Suprapubic skin (tissue), 4 donors: Measurements from ENCODE around the gene SIK3.

Source experiments
- POLR2A ChIP-seq, 2 donors: fragments of 450-650 bp; IDR thresholded peaks; one replicate each; pipeline ENCODE4 v1.6.1; 2017; ENCODE audit warnings: antibody characterized with exemption in 2 of 2, mild to moderate bottlenecking in 2 of 2, moderate library complexity in 2 of 2
- POLR2AphosphoS5 ChIP-seq, 3 donors: sonication (generic); formaldehyde crosslinking; IDR thresholded peaks; one replicate each; pipeline ENCODE4 v1.6.1; 2017; ENCODE audit warnings: antibody characterized with exemption in 3 of 3
- TF ChIP-seq, protein P1 (sequence below), 2 donors: fragments of 200-600 bp in 1 of 2; fragments of 450-650 bp in 1 of 2; sonication (generic) in 1 of 2; IDR thresholded peaks; one replicate each; pipeline ENCODE4 v1.5.1; 2016 to 2019; ENCODE audit warnings: antibody characterized with exemption in 2 of 2, mild to moderate bottlenecking in 1 of 2, moderate library complexity in 1 of 2

DNA sequence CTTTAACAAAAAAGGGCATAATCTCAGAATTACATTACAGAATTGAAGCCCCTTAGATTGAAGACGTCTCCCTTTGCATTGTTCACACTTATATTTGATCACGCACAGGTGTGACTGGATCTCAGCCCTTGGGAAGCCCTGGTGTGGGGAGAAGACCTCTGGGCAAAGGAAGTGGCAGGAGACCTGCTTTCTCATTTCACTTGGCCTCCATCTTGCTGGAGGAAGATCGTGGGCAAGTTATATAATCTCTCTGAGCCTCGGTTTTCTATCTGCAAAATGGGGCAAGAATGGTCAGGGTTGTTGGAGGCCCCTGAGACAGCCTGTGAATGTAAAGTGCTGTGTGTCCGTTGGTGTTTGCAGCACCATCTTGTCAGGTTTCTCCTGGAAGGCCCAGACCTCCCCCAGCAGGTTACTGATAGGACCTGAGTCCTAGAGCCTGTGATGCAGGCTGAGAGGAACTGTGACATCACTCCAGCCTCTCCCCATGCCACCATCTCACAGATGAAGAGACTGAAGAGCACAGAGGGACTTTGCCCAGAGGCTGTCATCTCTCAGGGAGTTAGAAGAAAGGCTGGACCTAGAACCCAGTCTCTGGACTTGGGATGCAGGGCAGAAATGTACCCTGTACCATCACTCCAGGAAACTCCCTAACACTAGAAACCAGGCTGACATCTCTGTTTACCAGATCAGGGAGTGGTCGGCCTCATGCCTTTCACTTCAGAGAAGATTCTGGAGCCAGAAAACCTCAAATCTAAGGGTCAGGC is 259.7 kb downstream of the SIK3 start:
- TF ChIP-seq, protein P1, sequence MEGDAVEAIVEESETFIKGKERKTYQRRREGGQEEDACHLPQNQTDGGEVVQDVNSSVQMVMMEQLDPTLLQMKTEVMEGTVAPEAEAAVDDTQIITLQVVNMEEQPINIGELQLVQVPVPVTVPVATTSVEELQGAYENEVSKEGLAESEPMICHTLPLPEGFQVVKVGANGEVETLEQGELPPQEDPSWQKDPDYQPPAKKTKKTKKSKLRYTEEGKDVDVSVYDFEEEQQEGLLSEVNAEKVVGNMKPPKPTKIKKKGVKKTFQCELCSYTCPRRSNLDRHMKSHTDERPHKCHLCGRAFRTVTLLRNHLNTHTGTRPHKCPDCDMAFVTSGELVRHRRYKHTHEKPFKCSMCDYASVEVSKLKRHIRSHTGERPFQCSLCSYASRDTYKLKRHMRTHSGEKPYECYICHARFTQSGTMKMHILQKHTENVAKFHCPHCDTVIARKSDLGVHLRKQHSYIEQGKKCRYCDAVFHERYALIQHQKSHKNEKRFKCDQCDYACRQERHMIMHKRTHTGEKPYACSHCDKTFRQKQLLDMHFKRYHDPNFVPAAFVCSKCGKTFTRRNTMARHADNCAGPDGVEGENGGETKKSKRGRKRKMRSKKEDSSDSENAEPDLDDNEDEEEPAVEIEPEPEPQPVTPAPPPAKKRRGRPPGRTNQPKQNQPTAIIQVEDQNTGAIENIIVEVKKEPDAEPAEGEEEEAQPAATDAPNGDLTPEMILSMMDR (IDR thresholded peaks at IDR 0.05) = no peak
- TF ChIP-seq POLR2A (IDR thresholded peaks at IDR 0.05) = no peak
- no peak for TF ChIP-seq POLR2AphosphoS5 (IDR thresholded peaks at IDR 0.05)
